SK-N-DZ (cell line): ENCODE results near the gene KIFAP3.

Experiments
- DNase-seq: peaks from one replicate; pipeline ENCODE4 v3.0.0-alpha.2; 2015; ENCODE audit warnings: low spot score

Gene KIFAP3

DNA sequence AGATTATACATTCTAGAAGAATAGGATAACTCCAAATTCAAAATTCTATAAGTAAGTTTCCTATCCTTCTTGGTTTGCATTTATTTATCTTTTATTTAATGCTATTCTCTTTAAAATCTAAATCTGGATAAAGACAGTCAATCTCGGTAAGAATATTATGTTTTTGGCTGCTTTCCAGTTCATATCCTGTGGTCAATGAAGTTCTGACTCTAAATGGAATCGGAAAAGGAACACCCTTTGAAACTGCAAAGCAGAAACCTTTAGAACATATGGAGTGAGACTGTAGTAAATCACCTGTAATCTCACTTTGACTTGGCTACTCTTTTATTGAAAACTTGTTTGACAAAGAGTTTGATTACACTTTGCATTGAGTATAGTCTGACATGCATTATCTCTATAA is 85.2 kb downstream of the KIFAP3 start:
- no peak for DNase-seq

DNA sequence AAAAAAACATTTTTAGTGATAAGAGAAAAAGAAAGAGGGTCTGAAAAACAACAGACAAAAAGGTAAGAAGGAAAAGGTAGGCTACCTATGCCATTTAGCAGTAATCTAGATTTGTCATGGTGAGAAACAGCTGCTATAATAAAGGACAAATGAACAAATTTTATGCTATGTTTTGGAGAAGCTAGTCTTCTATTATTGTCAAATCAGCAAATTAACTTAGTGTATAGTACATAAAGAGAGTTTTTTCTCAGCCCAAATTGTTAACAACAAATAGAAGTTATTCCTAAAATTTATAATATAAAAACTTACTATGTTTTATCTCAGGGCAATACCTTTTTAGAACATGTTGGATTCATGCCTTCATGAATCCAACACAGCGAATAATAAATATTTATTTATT is 88.7 kb downstream of the KIFAP3 start:
- no peak for DNase-seq

DNA sequence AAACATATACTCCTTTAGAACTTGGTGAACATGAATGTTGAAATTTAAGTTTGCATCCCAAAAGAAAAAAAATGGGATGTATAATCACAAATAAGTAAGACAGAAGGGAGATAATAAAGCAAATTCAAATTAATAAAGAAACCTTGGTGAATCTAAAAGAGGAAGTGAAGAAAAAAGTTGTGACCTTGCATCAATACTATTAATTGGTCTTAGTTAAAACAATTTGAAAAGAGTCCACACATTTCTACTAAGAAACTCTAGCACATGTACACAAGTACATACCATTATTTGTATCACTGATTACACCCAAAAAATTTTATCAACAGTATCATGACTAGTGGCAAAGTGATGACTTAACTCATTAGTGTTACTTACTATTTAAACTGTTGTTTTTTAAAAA is 100.4 kb downstream of the KIFAP3 start:
- DNase-seq: no peak

DNA sequence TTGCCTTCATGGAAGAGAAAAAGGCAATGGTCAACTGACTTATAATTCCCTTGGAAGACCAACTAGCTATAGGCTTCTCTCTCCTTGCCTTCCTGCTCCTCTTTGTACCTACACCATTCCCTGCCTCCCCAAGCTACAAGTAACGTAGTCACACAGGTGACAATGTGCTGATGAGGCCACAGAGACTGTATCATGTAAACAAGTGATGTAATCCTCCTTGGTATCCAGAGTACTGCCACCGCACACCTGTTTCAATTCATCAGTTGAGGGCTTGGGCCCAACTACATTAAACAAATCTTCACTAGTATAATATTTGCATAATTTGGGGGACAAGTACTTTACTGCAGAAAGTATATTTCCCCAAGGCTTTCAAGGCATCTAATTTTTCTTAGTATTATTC is 104.4 kb downstream of the KIFAP3 start:
- DNase-seq: no peak

DNA sequence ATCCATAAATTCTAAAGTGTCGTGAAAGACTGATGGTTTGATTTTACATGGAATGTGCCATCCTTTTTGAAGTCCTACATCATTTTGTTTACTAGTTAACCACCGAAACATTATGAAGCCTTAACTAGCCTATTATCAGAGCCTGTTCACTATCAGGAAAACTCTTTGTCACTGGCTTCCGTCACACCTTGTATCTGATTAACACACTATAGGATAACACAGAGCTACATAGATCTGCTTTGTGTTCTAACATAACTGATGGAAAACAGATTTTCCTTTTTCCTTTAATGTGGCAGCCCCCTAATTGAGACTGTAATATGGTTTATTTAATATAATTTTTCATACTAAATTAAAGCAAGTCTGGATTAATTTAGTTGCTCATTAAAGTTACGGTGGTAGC is 106.3 kb downstream of the KIFAP3 start:
- DNase-seq: peak; percentile 74

DNA sequence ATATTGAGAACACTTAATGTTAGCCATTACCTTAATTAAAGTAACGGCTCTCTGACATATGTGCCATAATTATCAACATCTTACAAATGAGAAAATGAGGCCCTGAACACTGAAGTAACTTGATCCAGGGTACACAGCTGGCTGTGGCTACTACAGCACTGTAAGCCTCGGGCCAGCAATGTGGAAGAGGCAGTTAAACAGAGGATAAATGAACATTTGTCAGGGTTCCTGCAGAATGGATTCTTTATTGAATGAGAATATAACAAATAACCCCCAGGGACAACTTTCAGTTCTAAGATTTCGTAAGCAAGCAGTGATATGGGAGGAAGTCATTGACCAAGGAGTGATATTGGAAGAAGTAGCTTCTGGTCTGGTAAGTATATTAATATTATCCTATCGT is 110.3 kb downstream of the KIFAP3 start:
- DNase-seq: no peak

DNA sequence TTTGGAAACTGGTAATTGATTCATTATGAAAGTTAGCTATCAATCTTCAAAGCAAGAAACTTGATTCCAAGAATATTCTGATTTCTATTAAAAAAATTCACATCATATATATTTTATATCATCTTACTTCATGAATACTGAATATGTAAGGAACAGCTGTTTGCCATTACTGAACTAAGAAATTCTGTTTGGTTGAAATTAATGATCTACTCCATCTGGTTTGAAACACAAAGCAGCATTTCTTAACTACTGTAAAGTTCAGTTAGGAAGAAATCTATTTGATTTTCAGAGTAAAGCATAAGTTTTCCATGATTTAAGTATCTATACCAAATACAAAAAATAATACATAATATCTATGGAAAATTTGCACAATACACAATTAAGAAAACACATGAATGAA is 114.8 kb downstream of the KIFAP3 start:
- DNase-seq: no peak

DNA sequence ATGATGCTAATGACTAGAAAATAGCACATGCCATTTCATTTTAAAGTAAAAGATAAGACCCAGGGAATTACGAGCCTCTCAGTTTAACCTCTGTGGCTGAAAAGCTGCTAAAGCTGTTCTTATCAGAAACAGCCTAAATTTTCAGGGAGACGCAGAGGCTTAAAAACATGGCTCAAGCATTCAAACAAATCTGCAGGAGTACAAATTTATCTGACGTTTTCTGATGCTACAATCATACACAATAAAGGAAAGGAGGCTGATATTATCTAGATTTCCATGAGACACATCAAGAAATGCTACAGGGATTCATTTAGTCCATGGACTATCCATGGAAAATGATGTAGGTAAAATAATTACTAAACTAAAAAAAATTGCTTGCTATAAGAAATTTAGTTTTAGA is 115.5 kb downstream of the KIFAP3 start:
- DNase-seq: no peak

DNA sequence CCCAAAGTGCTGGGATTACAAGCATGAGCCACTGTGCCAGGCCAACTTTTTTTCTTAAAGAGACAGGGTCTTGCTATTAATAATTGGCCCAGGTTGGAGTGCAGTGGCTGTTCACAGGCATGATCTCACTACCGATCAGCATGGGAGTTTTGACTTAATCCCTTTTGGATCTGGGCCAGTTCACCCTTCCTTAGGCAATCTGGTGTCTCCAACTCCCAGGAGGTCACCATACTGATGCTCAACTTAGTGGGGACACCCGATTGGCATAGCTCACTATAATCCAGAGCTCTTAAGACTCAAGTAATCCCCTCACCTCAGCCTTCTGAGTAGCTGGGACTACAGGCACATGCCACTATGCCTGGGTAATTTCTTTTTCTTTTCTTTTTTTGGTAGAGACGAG is 116.6 kb downstream of the KIFAP3 start:
- no peak for DNase-seq

DNA sequence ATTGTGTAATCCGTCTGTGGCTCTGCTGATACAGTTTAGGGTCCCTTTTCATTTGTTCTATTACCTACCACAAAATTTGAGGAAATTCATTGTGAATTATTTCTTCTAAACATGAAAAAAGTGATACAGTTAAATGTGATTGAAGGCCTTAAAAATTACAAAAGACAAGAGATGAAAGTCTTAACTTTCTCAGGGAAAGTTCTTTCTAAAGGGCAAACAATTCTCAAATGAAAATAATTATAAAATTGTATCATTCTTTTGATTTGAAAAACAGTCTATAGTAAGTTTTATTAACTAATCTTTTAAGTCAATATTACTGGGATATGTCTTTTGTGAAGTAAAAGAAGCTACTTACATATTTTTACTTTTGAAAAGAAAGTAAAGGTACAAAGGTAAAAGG is 123.4 kb downstream of the KIFAP3 start:
- no peak for DNase-seq

DNA sequence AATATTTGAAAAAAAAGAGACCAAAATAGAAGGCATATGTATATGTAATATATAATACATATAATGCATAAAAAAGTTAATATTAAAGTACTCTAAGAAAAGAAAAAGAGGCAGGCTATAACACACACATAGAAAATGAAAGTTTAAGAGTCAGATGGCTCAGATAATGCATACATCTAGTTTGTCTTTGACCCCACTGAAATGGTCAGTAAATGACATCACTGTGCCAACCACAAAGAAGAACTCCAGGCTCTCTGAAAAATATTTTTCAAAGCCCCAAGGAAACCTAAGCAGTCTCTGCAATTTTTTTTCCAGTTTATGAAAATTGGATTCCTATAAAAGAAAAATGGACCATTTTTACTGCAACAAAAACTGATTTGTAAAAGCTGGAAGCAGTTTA is 125.4 kb downstream of the KIFAP3 start:
- no peak for DNase-seq

DNA sequence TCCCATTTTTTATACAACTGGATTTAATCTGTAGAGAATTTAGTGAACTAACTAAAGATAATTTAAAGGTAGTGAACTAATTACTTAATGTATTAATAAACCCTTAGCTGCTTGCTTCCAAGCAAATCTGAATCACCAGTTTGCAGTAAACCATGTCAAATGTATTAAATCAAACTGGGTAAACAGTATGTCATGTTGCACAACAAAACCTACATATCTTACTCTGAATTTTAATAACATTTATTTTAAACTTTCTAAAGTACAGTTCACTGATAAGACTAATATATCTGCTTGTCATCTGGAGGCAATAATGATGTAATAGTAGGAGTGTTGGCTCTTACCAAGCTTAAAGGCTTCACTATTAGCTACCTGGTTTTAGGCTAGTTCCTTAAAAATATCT is 128.3 kb downstream of the KIFAP3 start:
- DNase-seq: no peak

DNA sequence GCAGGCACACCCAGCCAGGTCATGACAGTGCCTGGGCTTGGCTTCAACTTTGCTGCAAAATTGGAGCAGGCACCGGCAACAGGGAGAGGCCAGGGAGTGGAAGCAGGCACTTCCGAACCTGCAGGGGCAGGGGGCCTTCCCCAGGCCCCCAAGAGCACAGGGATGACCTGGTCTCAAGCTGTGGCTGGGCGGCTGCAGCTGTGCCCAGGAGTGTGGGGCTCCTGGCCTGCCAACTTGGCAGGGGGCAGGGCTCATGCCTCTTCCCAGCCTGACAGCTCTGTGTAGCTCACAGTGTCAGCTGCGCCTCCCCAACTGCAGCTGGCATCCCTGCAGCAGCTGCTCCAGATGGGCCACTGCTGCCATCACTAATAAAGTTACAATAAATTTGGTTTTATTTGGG is 129.3 kb downstream of the KIFAP3 start:
- DNase-seq: no peak

DNA sequence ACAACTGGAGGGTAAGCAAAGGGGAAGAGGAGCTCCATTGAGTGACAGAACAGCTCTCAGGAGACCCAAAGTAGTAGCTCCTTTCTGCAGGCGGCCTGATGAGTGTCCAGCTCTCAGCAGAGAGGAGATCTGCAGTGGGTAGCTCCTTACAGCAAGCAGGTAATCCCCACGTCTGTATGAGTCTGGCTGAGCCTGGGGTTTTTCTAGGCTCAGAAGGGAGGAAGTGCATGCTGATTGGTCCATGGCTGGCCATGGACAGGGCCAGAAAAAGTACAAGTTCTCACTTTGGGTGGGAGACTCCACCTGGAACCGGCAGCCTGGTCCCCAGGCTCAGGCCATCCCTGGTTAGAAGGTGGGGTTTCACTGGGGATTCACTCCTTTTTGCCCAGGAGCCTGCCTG is 129.9 kb downstream of the KIFAP3 start:
- no peak for DNase-seq

DNA sequence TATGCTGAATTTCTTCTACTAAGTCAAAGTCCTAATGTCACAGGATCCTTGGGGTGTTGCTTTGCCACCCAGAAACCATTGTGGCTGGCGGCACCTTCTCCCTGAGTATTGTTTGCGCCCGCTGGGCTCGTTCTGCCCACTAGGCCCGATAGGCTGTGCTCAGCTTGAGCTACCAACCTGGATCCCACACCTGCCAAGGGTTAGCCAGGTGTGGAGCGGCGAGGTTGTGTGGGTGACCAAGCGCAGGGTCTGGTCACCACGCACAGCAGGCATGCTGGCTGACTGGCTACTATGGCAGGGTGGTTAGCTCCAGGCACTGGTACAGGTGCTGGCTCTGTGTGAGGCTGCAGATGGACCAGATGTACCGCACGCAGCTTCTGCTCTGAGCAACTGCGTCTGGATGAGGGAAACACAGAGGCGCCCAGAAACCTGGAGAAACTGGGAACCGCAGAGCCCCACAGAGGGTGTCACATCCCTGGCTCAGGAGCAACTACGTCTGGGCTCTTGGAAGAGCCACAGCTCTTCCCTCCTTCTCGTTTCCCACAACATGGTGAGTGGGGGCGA is 130.4 kb downstream of the KIFAP3 start:
- DNase-seq: no peak

DNA sequence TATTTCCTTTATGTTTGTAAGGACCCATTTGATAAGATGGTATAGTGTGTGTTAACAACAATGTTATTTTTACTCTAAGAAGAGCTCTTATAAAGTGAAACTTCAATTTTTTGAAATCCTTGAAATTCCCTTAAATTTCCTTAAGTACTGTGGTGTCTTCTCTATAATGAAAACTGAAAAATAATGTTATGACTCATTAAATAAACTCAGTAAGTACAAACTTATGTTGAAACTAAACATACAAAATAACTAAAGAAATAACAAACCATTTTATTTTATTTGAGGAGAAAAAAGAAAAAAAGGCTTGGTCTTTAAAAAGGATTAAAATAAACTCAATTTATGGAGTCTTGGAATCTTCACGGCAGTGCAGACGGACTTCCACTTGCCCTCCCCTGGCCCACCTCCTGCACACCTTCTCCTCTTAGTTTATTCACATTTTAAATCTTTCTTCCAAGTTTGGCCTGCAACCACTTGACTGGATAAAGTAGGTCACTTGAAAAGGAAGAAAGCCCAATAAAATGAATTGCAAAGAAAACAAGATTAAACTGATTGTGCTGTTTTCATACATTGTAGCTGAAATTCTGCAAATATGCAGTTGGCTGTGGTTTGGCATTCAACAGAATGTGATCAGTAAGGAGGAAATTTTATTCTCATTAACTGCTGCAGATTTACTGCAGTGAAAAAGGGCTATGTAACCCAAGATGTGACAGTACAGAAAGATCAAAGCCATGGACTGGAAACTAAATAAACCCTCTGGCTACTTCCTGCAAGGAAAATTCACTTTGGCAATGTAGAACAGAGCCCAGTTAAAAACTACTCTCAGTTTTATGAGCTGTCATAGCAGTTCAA is 132.3 kb downstream of the KIFAP3 start:
- no peak for DNase-seq

DNA sequence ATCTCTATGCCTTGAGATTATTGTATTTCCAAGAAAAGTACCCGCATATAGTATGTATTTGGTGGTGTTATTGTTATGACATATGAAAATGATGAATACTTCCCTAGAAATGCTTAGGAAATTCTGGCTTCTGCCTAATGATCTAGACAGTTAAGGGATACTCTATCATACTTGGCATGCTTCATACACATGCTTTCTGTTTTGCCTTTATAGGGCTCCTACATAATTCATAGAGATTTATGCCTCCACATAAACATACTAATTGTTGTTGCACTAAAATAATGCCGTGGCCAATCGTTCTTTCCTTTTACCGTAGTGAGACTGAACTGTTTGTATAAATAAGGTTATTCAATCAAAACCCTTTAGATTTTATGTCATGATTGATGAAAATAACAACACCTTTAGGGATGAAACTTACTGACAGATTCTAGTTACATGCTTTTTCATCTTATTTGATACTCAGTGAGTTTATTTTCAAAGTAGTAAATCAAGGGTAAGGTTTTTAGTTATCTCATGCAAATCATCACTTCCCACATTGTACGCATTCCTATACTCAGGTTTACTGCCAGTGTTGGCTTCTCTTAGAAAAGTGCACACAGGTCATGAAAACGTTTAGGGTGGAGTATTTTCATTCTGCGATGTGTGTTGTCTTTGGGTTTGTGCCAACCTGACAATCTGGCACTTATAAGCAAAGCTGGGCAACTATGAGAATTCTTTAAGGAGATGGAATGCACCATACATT is 140.3 kb downstream of the KIFAP3 start:
- DNase-seq: no peak

DNA sequence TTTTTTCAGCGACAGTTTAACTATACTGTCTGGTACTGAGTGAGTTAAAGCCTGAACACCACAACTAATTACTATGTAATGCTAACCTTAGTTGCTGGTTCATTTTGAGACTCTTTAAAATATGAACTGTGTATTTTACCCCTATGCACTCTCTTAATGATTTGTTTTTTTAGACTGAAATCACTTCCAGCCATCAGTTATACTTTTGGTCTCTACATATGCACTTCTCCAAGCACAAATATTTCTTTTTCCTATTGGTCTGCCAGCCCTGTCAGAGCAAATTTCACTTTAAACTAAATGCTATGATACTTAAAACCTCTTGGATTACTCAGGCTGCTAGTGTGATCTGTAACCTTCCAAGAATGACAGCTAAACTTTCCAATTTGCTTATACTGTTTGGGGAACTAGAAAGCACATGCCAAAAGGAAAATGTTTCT is 142.7 kb downstream of the KIFAP3 start:
- no peak for DNase-seq

DNA sequence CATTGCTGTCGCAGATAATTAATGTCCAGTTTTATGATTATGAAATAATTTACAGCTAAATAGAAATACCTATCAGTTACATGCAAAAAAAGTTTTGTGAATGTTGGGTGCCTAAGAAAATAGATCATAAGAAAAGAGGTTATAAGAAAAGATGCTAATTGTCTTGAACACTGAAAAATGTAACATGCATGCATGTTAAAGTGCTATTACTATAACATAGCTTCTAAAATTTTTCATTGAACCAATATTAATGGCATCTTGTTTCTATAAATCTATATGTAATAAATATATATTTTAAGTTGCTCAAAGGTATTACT is 145.3 kb downstream of the KIFAP3 start:
- no peak for DNase-seq

DNA sequence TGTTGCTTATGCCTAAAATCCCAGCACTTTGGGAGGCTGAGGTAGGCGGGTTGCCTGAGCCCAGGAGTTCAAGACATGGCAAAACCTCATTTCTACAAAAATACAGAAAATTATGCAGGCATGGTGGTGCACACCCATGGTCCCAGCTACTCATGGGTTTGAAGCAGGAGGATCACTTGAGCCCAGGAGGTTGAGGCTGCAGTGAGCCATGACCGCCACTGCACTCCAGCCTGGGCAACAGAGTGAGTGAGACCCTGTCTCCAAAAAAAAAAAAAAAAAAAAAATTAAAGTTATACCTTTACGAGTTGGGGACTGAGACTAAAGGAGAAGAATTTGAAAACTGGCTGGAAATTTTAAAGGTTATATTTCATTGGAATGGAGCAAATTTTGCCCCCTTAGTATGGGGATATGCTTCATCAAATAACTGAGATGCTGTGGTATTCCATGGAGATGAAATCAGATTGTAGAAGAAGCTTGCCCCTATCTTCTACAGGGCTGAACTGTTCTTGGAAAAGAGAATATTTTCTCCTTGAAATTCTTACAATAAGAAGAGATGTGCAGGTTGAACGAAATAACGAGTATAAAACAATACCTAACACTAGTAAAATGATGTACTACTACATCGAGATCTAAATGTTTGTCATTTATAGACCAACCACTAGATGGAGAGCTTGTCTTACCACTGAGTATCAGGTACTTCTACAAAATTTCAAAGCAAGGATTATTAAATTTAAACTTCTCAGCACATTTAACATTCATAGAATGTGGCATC is 145.9 kb downstream of the KIFAP3 start:
- peak; percentile 49 for DNase-seq

DNA sequence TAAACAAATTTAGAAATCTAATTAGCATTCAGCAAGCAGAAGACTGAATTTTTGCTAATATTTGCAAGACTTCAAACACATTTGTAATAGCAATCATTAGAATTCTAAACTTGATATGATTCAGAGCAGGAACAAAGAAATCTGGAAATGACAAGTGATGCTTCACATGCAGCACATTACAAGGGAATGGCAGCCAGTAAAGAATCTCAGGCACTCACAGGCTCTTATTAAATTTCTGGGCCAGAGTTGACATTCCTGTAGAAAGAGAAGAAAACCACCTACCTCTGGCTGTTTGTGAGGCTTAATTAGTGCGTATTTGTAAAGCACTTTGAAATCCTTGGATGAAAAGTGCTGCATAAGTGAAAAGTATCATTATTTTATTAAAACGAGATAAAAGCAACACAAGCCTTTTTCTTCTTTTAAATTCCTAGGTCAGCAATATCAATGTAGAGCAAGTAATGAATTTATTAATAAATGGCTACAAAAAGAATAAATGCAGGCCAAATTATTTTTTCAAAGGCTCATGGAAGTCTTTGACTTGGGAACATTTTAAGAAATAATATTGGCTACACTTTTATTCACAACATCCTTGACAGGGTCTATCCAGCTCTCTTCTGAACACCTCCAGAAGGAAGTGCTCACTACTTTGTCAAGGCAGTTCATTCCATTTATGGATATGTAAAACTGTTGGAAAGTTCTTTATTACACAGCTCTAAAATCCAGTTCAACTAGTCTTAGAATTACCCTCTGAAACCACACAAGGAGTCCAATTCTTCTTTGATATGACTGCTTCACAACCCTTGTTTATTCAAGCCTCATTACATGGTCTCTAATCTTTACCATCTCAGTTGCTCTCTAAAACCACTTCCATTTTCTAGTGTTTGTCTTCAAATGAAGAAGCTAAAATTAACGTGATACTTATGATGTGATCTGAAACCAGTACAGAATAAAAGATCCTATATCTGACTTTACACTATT is 148.7 kb downstream of the KIFAP3 start:
- no peak for DNase-seq
